SK-N-SH (cell line): ENCODE measurements around the gene GPNMB. TPM values are rescaled to one million over a fixed set of nuclear protein-coding genes. Genes with fewer than 3 reads are reported as not detected.

Source experiments
- CTCF ChIA-PET: fragments of 300-600, 350-600 bp; formaldehyde crosslinking; extraction: SDS; loops from one replicate; lab custom pipeline; 2021; lab: Yijun Ruan, JAX
- POLR2A ChIA-PET: fragments of 350-600 bp; sonication (Branson Sonifier 250); formaldehyde crosslinking; extraction: SDS; loops from one replicate; lab custom pipeline; 2020; ENCODE audit warnings: antibody characterized with exemption, inconsistent platforms; lab: Yijun Ruan, JAX
- DNase-seq: peaks from one replicate; pipeline ENCODE4 v3.0.0; 2012
- H2AFZ ChIP-seq: fragments of 200-600 bp; sonication (generic); 2 replicates; pipeline ENCODE4 v1.8.1; 2016; ENCODE audit warnings: antibody characterized with exemption, mild to moderate bottlenecking, low read depth
- H3F3A ChIP-seq: fragments of 200-600 bp; sonication (generic); replicated peaks from 2 replicates; pipeline ENCODE3; 2016; ENCODE audit warnings: antibody characterized with exemption, mild to moderate bottlenecking; ENCODE audit not compliant: insufficient read depth
- H3K27ac ChIP-seq, 2 experiments: fragments of 200-500 bp in 1 of 2; fragments of 200-600 bp in 1 of 2; sonication (Bioruptor generic) in 1 of 2; sonication (generic), shearing (Covaris generic) in 1 of 2; 2 replicates each; pipeline versions ENCODE4 v1.5.1 to v1.6.1; 2014 to 2016; ENCODE audit warnings: low read depth in 2 of 2, inconsistent platforms in 1 of 2, low read length in 1 of 2, mild to moderate bottlenecking in 1 of 2, mixed read lengths in 1 of 2
- H3K27me3 ChIP-seq: fragments of 200-600 bp; sonication (generic), shearing (Covaris generic); 2 replicates; pipeline ENCODE4 v1.6.1; 2016; ENCODE audit warnings: mixed run types; ENCODE audit not compliant: insufficient read depth
- H3K36me3 ChIP-seq, 2 experiments: fragments of 200-500 bp in 1 of 2; fragments of 200-600 bp in 1 of 2; sonication (Bioruptor generic) in 1 of 2; sonication (generic) in 1 of 2; replicated peaks in 1 of 2; 2 replicates each; pipeline versions ENCODE3 to v1.5.1; 2014 to 2016; ENCODE audit warnings: low read length in 1 of 2, mild to moderate bottlenecking in 1 of 2; ENCODE audit not compliant: insufficient read depth in 2 of 2, control insufficient read depth in 1 of 2
- H3K4me1 ChIP-seq, 2 experiments: fragments of 200-500 bp in 1 of 2; fragments of 200-600 bp in 1 of 2; sonication (Bioruptor generic) in 1 of 2; sonication (generic), shearing (Covaris generic) in 1 of 2; 2 replicates each; pipeline versions ENCODE4 v1.5.1 to v1.6.1; 2014 to 2016; ENCODE audit warnings: low read depth in 1 of 2, low read length in 1 of 2, mixed run types in 1 of 2; ENCODE audit not compliant: insufficient read depth in 2 of 2, control insufficient read depth in 1 of 2
- H3K4me2 ChIP-seq: fragments of 200-600 bp; sonication (generic), shearing (Covaris generic); 2 replicates; pipeline ENCODE4 v1.6.1; 2017; ENCODE audit warnings: mixed run types
- H3K4me3 ChIP-seq, 2 experiments: fragments of 200-500 bp in 1 of 2; fragments of 200-600 bp in 1 of 2; sonication (Bioruptor generic) in 1 of 2; sonication (generic), shearing (Covaris generic) in 1 of 2; 2 replicates each; pipeline versions ENCODE4 v1.5.1 to v1.8.1; 2014 to 2016; ENCODE audit warnings: low read depth in 2 of 2, inconsistent platforms in 1 of 2, low read length in 1 of 2, mild to moderate bottlenecking in 1 of 2, mixed read lengths in 1 of 2, moderate library complexity in 1 of 2
- H3K79me2 ChIP-seq: fragments of 200-600 bp; sonication (generic); 2 replicates; pipeline ENCODE4 v1.8.1; 2017; ENCODE audit warnings: mild to moderate bottlenecking; ENCODE audit not compliant: insufficient read depth
- H3K9ac ChIP-seq: fragments of 200-600 bp; sonication (generic); 2 replicates; pipeline ENCODE4 v1.6.1; 2017; ENCODE audit warnings: mixed run types
- H3K9me2 ChIP-seq: fragments of 200-600 bp; sonication (generic); 2 replicates; pipeline ENCODE4 v1.6.1; 2017; ENCODE audit warnings: mixed run types
- H3K9me3 ChIP-seq: fragments of 200-600 bp; sonication (generic); 2 replicates; pipeline ENCODE4 v1.6.1; 2017; ENCODE audit warnings: mixed run types, mild to moderate bottlenecking, moderate library complexity
- H4K20me1 ChIP-seq: fragments of 200-600 bp; sonication (generic); 2 replicates; pipeline ENCODE4 v1.6.1; 2017; ENCODE audit warnings: mild to moderate bottlenecking, mixed run types; ENCODE audit not compliant: insufficient read depth
- CHD2 ChIP-seq: fragments of 150-350 bp; IDR thresholded peaks from 2 replicates; pipeline ENCODE4 v1.6.1; 2018; ENCODE audit warnings: low read length; ENCODE audit not compliant: partially characterized antibody
- CTCF ChIP-seq: fragments of 200-600 bp; sonication (generic); IDR thresholded peaks from 2 replicates; pipeline ENCODE4 v1.6.1; 2017; ENCODE audit warnings: antibody characterized with exemption, mild to moderate bottlenecking, moderate library complexity
- ELF1 ChIP-seq: IDR thresholded peaks from 2 replicates; pipeline ENCODE4 v1.4.0; 2012
- EP300 ChIP-seq, 2 experiments: IDR thresholded peaks; 2 replicates each; pipeline versions ENCODE4 v1.4.0 to v1.6.1; 2012; ENCODE audit warnings: borderline replicate concordance in 1 of 2, low read depth in 1 of 2, low read length in 1 of 2
- FOXM1 ChIP-seq: IDR thresholded peaks from 2 replicates; pipeline ENCODE4 v1.4.0; 2012; ENCODE audit warnings: low read depth, mild to moderate bottlenecking
- GATA2 ChIP-seq: sonication (generic); formaldehyde crosslinking; IDR thresholded peaks from 2 replicates; pipeline ENCODE4 v1.5.0; 2020; ENCODE audit warnings: mild to moderate bottlenecking, missing genetic modification reagents
- IRF3 ChIP-seq: fragments of 150-350 bp; IDR thresholded peaks from 2 replicates; pipeline ENCODE4 v1.6.1; 2016; ENCODE audit warnings: mild to moderate bottlenecking, low read depth, low read length
- JUND ChIP-seq: IDR thresholded peaks from 2 replicates; pipeline ENCODE4 v1.4.0; 2012
- MAX ChIP-seq: IDR thresholded peaks from 2 replicates; pipeline ENCODE4 v1.4.0; 2012; ENCODE audit warnings: low read depth
- MXI1 ChIP-seq: IDR thresholded peaks from 2 replicates; pipeline ENCODE4 v1.6.1; 2012; ENCODE audit warnings: mild to moderate bottlenecking, low read depth, low read length, improper control_type of control experiment
- NFIC ChIP-seq: IDR thresholded peaks from 2 replicates; pipeline ENCODE4 v1.4.0; 2012; ENCODE audit warnings: borderline replicate concordance
- RAD21 ChIP-seq: IDR thresholded peaks from 2 replicates; pipeline ENCODE4 v1.6.1; 2012; ENCODE audit warnings: mild to moderate bottlenecking, low read length
- RXRA ChIP-seq: IDR thresholded peaks from 2 replicates; pipeline ENCODE4 v1.4.0; 2012; ENCODE audit warnings: low read depth, mild to moderate bottlenecking, borderline replicate concordance
- TCF12 ChIP-seq: IDR thresholded peaks from 2 replicates; pipeline ENCODE4 v1.4.0; 2012
- TEAD4 ChIP-seq: IDR thresholded peaks from 2 replicates; pipeline ENCODE4 v1.4.0; 2012; ENCODE audit warnings: mild to moderate bottlenecking, borderline replicate concordance; ENCODE audit not compliant: insufficient read depth
- USF2 ChIP-seq: fragments of 150-350 bp; IDR thresholded peaks from 2 replicates; pipeline ENCODE4 v1.6.1; 2017; ENCODE audit warnings: antibody characterized with exemption, low read length, low read depth, borderline replicate concordance
- WGBS: methylation state at CpG from one replicate; pipeline ENCODE4 v1.1.6; 2017; ENCODE audit warnings: low lambda C conversion rate; 5-methylcytosine and 5-hydroxymethylcytosine counted together
- polyA plus RNA-seq, 3 experiments: library from polyadenylated mRNA; depleted of rRNA; stranded (reverse); fragments of >200 nt; gene quantifications; 2 replicates each; pipeline ENCODE4 v1.2.3, GENCODE V29; 2012

Gene GPNMB
- polyA plus RNA-seq, 1 of the 3 experiments (the other 2 are of a cell fraction): 13.8 TPM

GRCh38 chr7:23268167-23268566 is 21.6 kb downstream of the GPNMB start:
- Histone ChIP-seq H3K27me3 (no peaks in the 10 kb centered on the region), H3K9me3 (no peaks in the 10 kb centered on the region), H3K79me2 (no peaks in the 10 kb centered on the region), H3F3A (no peaks in the 10 kb centered on the region), H3K9me2 (no peaks in the 10 kb centered on the region), H3K27ac (no peak overlapping the region), H3K36me3 (no peaks in the 10 kb centered on the region), H3K4me3 (no peak overlapping the region), H2AFZ (no peak overlapping the region), H3K4me1 (peaks cover 0 to 5% of the 10 kb centered on the region in 2 experiments; a peak in 2 of 4 replicates), H4K20me1 (no peaks in the 10 kb centered on the region), H3K4me2 (no peak overlapping the region), H3K9ac (no peak overlapping the region)
- POLR2A ChIA-PET: interaction anchor here (0.5 kb wide), 1 partner anchor 166 kb away, joined by 3 read pairs; no protein-coding TSS in a partner anchor
- TF ChIP-seq RXRA (no peak), GATA2 (no peak), IRF3 (no peak), MAX (no peak), EP300 (IDR thresholded peaks at IDR 0.05; ENCODE audit: borderline replicate concordance in 1 of 2, low read depth in 1 of 2, low read length in 1 of 2) (no peak), USF2 (no peak), CTCF (no peak), FOXM1 (no peak), ELF1 (no peak)
- CTCF ChIA-PET: interaction anchor here (0.9 to 23.9 kb wide), 7 partner anchors 10 to 277 kb away, joined by 3 to 359 read pairs (median 4); partner anchors contain the start of gene NUP42
- no peak for DNase-seq
- WGBS: 98% methylated on average over 2 of the region's 2 CpGs

GRCh38 chr7:23268746-23269145 is 22.2 kb downstream of the GPNMB start:
- no peaks in the 10 kb centered on the region for H3K79me2 ChIP-seq
- no peak overlapping the region for H3K27ac ChIP-seq
- H3K9me3 ChIP-seq: no peaks in the 10 kb centered on the region
- ChIA-PET POLR2A (interaction anchor here (0.5 kb wide), 1 partner anchor 166 kb away, joined by 3 read pairs; no protein-coding TSS in a partner anchor), CTCF (interaction anchor here (0.9 to 23.9 kb wide), 7 partner anchors 6 to 276 kb away, joined by 3 to 359 read pairs (median 72); partner anchors contain the start of gene NUP42)
- no peak overlapping the region for H3K9ac ChIP-seq
- no peak overlapping the region for H3K4me2 ChIP-seq
- TF ChIP-seq NFIC (no peak), TCF12 (no peak), CTCF (no peak), RAD21 (no peak), CHD2 (no peak), TEAD4 (no peak), JUND (no peak), MXI1 (no peak), MAX (no peak)
- no peak for DNase-seq
- H3K36me3 ChIP-seq: no peaks in the 10 kb centered on the region
- no peak overlapping the region for H2AFZ ChIP-seq
- H3K27me3 ChIP-seq: no peaks in the 10 kb centered on the region
- no peaks in the 10 kb centered on the region for H3K9me2 ChIP-seq
- 90% methylated on average over 4 of the region's 4 CpGs for WGBS
- no peaks in the 10 kb centered on the region for H4K20me1 ChIP-seq
- no peaks in the 10 kb centered on the region for H3F3A ChIP-seq
- H3K4me3 ChIP-seq: no peak overlapping the region
- H3K4me1 ChIP-seq: peaks cover 5 to 9% of the 10 kb centered on the region in 2 experiments
